Measurements from ENCODE around the gene LIMS4. TPM values are rescaled to one million over a fixed set of nuclear protein-coding genes. Genes with fewer than 3 reads are reported as not detected.
"Not testable (repeated sequence)": the region's sequence is repeated elsewhere in the genome, so short reads cannot be mapped to it uniquely, and the experiment has no call there.

The LIMS4 gene
- total RNA-seq, 1 donor from 2014 or later = 20.8 TPM

DNA sequence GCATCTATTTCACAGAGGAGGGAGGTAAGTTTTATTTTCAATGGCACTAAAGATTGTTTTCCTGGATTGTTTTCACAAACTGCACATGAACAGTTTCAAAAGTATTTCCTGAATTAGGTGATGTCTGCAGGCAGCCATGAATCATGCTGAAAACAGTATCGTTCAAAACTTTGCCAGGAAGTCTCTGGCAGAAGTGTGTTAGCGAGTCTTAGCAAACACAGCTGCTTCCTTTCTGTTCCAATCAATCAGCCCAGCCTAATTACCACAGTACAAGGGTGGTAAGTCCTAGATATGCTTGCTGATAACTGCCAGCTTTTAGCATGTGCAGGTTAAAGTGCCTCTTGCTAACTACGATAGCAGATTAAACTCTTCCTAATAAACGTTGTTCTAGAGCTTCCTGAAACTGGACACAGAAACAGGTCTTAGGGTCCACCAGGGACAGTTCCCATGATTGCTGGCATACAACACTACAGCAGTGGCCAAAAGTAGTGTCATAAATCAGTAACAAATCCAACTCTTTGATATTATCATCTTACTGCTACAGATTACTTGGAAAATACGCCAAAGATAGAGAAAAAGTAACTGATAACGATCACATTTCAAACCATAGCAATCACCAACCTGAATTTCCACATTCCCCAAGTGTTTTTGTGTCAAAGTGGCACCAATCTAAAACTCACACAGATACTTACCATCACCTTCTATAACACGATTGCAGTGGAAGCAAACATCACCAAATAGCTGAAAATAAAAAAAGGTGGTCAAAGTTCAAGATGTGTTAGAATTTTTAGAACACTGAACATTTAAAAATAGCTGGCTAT is 23.3 kb downstream of the LIMS4 start:
- DNase-seq (ENCODE audit: low read depth in 2 of 2) = not testable (repeated sequence)

- not testable (repeated sequence) for DNase-seq (ENCODE audit: low read depth in 2 of 2)
Measured at GRCh38 chr2:110446644-110447043, 26.0 kb downstream of the LIMS4 start.

GRCh38 chr2:110443305-110444005 is 29.2 kb downstream of the LIMS4 start:
- not testable (repeated sequence) for DNase-seq (ENCODE audit: low read depth in 2 of 2)

- DNase-seq (ENCODE audit: low read depth in 2 of 2) = not testable (repeated sequence)
Measured at GRCh38 chr2:110441905-110442304, 30.7 kb downstream of the LIMS4 start.

GRCh38 chr2:110434565-110434964 is 38.1 kb downstream of the LIMS4 start:
- not testable (repeated sequence) for DNase-seq (ENCODE audit: low read depth in 2 of 2)

DNA sequence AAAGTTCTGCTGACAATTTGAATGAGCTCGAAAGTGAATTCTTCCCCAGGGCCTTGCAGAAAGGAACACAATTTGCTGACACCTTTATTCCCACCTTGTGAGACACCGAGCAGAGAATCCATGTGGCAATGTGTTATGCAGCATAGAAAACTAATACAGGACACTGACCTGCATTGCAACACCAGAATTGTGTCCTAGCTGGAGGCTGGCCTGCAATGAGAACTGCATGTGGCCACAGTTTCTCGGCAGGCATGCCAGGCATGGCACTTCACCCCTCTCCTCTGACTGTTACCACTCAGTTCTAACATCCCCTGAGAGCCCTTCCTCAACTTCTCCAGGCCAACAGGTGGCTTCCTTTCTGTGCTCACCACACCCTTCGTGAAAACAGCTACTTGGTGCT is 46.9 kb downstream of the LIMS4 start:
- not testable (repeated sequence) for DNase-seq (ENCODE audit: low read depth in 2 of 2)

GRCh38 chr2:110424421-110424820 is 48.2 kb downstream of the LIMS4 start:
- not testable (repeated sequence) for DNase-seq (ENCODE audit: low read depth in 2 of 2)

- not testable (repeated sequence) for DNase-seq (ENCODE audit: low read depth in 2 of 2)
Measured at GRCh38 chr2:110423574-110423962, 49.0 kb downstream of the LIMS4 start.

- DNase-seq (ENCODE audit: low read depth in 2 of 2) = not testable (repeated sequence)
Measured at GRCh38 chr2:110422852-110423573, 49.6 kb downstream of the LIMS4 start.

DNA sequence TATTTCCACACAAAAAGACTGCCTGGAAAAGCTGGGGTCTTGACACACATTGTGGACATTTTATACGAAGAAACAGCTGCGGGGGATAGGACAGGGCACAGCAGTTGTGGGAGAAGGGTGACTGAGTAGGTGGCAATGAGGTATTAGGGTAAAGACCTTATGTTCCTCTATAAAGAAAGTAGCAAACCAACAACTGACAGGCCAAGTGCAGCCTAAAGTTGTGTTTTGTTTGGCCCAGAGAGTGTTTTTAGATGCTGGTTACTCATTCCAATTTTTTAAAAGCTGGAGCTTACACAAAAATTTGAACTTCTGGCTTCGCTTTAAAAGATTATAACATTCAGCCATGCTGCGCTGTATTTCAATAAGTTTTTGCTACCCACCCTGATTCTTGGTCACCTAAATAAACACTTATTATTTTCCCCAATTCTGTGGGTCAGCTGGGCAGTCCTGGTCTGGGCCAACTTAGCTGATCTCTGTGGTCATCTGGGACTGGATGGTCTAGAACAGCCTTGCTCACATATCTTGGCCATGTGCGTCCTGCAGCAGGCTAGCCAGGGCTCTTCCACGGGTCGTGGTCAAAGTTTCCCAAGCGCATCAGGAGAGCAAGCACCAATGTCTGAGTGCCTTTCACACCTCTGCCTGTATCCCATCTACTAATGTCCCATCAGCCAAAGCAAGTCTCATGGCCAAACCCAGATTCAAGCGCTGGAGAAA is 51.8 kb downstream of the LIMS4 start:
- not testable (repeated sequence) for DNase-seq (ENCODE audit: low read depth in 2 of 2)

DNA sequence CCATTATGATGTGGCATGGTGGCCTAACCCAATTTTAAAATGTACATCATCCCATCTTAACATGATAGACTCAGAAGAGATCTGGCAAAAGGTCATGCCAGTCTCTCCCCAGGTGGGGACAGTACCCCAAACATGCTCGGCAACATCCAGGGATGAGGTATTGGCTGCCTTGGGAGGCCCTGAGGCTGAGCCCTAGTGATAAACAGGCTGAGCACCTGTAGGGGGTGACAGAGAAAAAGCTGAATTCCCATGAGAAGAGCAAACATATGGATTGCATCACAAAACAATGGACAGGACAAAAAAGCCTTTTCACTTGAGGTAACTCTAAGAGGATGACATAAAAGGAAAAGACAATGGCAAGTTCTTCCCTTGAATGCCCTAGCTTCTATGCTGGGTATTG is 65.5 kb downstream of the LIMS4 start:
- DNase-seq (ENCODE audit: low read depth in 2 of 2) = not testable (repeated sequence)

DNA sequence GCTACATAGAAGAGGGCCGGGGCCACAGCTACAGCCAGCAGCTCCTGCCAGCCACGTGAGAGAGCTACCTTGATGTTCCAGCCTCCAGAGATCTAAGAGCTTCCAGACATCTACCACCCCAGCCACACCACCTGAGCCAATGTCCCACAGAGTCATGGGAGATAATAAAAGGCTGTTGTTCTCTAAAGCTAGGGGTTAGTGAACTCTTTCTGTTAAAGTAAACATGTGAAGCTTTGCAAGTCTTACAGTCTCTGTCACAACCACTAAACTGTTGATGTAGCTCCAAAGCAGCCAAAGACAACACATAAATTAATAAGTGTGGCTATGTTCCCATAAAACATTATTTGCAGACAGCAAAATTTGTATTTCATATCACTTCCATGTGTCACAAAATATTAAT is 67.6 kb downstream of the LIMS4 start:
- not testable (repeated sequence) for DNase-seq (ENCODE audit: low read depth in 2 of 2)

DNA sequence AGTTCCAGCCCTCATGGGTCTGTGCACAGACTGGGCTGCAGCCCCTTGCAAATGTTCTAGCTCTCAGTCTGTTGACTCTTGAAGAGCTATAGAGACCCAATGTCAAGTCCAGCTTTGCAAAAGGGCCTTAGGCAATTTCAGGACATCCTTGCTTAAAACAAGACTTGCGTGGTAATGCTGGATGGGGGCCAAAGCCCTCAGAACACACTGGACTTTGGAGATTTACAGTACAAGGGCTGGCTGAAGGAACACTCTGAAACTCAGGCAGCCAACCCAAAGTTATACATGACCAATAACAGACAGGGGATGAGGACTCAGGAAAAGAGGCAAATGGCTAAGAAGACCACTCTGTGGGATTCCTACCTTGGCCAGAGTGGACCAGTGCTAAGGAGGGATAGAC is 68.4 kb downstream of the LIMS4 start:
- DNase-seq (ENCODE audit: low read depth in 2 of 2) = not testable (repeated sequence)

- not testable (repeated sequence) for DNase-seq (ENCODE audit: low read depth in 2 of 2)
Measured at GRCh38 chr2:110401001-110401618, 71.5 kb downstream of the LIMS4 start.

DNA sequence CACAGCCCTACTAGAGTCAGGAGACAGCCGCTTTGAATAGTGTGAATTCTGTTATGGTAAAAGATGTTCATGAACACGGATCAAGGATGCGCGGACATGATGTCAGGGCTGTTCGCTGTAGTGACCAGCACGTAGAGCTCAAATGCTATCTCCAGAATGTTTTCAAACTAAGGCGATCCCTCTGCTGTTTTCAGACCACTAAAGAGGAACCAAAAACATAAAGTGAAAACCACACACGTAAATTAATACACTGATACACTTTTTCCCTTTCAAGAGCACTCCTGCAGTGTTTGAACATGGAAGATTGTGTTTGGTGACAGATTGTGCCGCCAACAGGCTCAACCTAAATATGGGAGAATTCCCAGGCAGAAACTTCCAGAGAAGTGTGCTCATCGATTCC is 73.2 kb downstream of the LIMS4 start:
- DNase-seq (ENCODE audit: low read depth in 2 of 2) = not testable (repeated sequence)

DNA sequence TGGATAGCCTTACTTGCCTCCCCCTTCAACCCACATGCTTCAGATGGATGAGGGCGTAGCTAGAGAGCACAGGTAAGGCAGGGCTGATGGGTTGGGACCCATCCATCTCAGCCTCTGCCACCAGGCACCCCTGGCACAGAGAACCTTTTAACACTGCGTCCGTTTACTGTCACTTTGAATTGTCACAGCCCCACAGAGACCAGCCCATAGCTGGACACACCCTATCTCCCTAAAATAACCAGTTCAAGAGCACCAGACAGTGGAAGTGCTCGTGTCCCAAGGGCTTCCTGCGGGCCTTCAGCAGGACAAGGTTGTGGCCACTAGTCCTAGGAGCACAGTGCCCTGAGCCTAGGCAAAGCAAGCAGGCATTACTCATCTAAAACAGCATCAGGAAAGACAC is 76.6 kb downstream of the LIMS4 start:
- DNase-seq (ENCODE audit: low read depth in 2 of 2) = not testable (repeated sequence)

Other genes with a start within 250 kb of the LIMS4 start
- 19.2 and 27.0 TPM in 2 replicates for gene RGPD6, start 104.4 kb upstream of the LIMS4 start, total RNA-seq
- 11.0 and 25.8 TPM in 2 replicates for gene BUB1, start 205.2 kb upstream of the LIMS4 start, total RNA-seq